Measurements from ENCODE around the gene RBM5. TPM values are rescaled to one million over a fixed set of nuclear protein-coding genes. Genes with fewer than 3 reads are reported as not detected.

The RBM5 gene
- total RNA-seq = 395 TPM
- 10 to 100 TPM; 29.6 to 44.3 (median 37.7) TPM for polyA plus RNA-seq

DNA sequence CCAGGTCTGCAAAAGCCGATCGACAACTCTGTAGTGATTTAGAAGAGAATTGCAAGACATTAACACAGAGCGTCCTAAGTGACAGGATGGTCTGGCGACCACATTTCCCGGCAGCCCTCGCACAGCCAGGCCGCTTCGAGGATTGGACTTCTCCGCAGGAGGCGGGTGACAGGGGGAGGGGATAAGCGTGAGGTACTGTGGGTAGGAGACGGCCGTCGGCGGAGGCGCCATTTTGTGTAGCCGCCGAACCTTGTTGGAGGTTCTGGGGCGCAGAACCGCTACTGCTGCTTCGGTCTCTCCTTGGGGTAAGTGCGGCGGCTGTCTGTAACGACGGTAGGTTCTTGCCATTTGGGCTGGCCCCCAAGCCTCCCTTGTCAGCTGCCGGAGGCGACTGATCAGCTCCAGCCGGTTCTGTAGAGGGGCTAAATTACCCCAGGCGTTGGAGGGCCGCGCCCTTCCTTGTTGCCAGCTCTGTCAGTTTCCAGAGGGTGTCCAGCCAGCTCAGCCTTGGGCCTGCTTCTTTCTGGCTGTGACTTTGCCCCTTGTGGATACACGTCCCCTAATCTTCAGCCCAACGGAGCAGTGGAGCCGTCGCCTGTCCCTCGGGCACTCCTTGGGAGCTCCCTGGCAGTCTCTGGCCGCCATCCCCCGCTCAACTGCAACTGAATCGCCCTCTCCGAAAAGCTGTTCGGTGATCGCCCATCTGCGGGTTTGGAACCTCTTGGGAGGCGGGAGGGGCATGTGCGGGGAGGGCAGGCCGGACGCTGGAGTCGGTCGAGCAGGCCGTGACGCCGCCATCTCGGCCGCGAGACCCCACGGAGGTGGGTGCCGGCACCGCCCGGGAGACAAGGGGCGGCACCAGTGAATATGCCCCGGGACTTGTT is at the start of gene RBM5:
RBM5 (plus strand) TSS at position 195 of the 884 bp plus-strand sequence. CDS start 1,516 bp downstream, outside the sequence.
- peak within 1 kb of the TSS; percentile 98 to 99 (median 99) for H3K27ac Mint-ChIP-seq
- H3K27ac ChIP-seq (ENCODE audit: insufficient read depth, low read length, poor library complexity, severe bottlenecking) = peak within 1 kb of the TSS; percentile 90
- no peaks in the 10 kb centered on the region for H3K9me3 ChIP-seq (ENCODE audit: control insufficient read depth in 2 of 2, low read length in 2 of 2)
- no peaks in the 10 kb centered on the region for H3K27me3 ChIP-seq (ENCODE audit: control insufficient read depth, insufficient read depth, low read length)
- peak within 1 kb of the TSS; percentile 94 to 97 (median 97) for H3K4me3 Mint-ChIP-seq
- H3K4me1 Mint-ChIP-seq = peaks cover 24 to 38% (median 32%) of the 10 kb centered on the region in 4 donors
- H3K9me3 Mint-ChIP-seq = no peaks in the 10 kb centered on the region
- peaks cover 23% of the 10 kb centered on the region for H3K36me3 Mint-ChIP-seq
- ATAC-seq (ENCODE audit: low read depth in 2 of 2) (peak; percentile 100), DNase-seq (peak; percentile 87 to 96 (median 91))
- H3K27me3 Mint-ChIP-seq = no peaks in the 10 kb centered on the region
- peaks cover 37% of the 10 kb centered on the region for H3K36me3 ChIP-seq (ENCODE audit: control insufficient read depth, insufficient read depth, low read length)
- peak within 1 kb of the TSS; percentile 93 for H3K4me3 ChIP-seq (ENCODE audit: low read depth, low read length)
- H3K4me1 ChIP-seq (ENCODE audit: control insufficient read depth, insufficient read depth, low read length, poor library complexity, severe bottlenecking) = peaks cover 31% of the 10 kb centered on the region

DNA sequence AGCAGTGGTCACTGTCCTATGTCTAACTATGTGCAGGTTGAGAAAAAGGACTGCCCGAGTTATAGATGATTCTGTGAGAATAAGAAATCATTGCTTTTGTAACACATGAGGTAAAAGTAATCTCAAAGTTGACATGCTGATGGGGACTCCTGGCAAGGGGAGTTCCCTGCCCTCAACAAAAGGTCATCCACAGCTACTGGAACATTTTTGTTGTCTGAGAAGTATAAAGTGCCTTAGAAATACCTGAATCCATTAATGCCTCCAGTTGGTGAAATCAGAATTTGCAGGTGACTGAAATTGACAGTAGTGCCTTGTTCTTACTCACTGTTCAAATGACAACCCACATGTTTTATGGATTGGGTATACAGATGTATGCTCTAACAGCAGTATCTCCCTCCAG is 43.7 kb upstream of the RBM5 start:
- H3K9me3 ChIP-seq (ENCODE audit: control insufficient read depth in 2 of 2, low read length in 2 of 2) = no peaks in the 10 kb centered on the region
- Mint-ChIP-seq H3K9me3 (no peaks in the 10 kb centered on the region), H3K4me3 (no peak overlapping the region), H3K27ac (no peak overlapping the region), H3K36me3 (peaks cover 11% of the 10 kb centered on the region), H3K4me1 (peaks cover 0 to 21% (median 15%) of the 10 kb centered on the region in 4 donors), H3K27me3 (peaks cover 4% of the 10 kb centered on the region)
- ATAC-seq (ENCODE audit: low read depth in 2 of 2) = no peak
- H3K36me3 ChIP-seq (ENCODE audit: control insufficient read depth, insufficient read depth, low read length) = peaks cover 22% of the 10 kb centered on the region
- no peak for DNase-seq
- H3K27me3 ChIP-seq (ENCODE audit: control insufficient read depth, insufficient read depth, low read length) = no peaks in the 10 kb centered on the region
- no peaks in the 10 kb centered on the region for H3K4me1 ChIP-seq (ENCODE audit: control insufficient read depth, insufficient read depth, low read length, poor library complexity, severe bottlenecking)
- no peak overlapping the region for H3K27ac ChIP-seq (ENCODE audit: insufficient read depth, low read length, poor library complexity, severe bottlenecking)
- H3K4me3 ChIP-seq (ENCODE audit: low read depth, low read length) = no peak overlapping the region

DNA sequence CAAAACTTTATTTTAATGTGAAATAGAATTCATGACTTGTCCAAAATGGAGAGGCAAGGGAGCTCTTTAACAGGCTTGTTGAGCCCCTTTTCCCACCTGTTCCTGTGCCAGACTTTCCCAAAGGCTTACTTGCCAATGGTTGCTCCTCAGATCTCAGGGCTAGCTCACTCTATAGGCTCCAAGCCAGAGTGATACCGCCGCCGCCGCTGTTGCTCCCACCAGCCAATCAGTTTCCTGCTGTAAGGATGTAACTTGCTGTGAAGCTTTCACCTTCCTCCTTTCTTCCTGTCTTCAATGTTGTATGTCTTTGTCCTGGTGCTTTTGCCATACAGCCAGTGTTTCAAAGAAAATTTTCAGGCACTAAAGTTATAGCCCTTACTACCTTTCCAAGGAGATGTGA is 41.3 kb upstream of the RBM5 start:
- Mint-ChIP-seq H3K27ac (no peak overlapping the region), H3K36me3 (peaks cover 15% of the 10 kb centered on the region), H3K9me3 (no peaks in the 10 kb centered on the region), H3K4me1 (peaks cover 0 to 11% (median 5%) of the 10 kb centered on the region in 4 donors), H3K4me3 (no peak overlapping the region), H3K27me3 (peaks cover 4% of the 10 kb centered on the region)
- Histone ChIP-seq H3K4me1 (ENCODE audit: control insufficient read depth, insufficient read depth, low read length, poor library complexity, severe bottlenecking) (no peaks in the 10 kb centered on the region), H3K9me3 (ENCODE audit: control insufficient read depth in 2 of 2, low read length in 2 of 2) (no peaks in the 10 kb centered on the region), H3K36me3 (ENCODE audit: control insufficient read depth, insufficient read depth, low read length) (peaks cover 35% of the 10 kb centered on the region), H3K27ac (ENCODE audit: insufficient read depth, low read length, poor library complexity, severe bottlenecking) (no peak overlapping the region), H3K27me3 (ENCODE audit: control insufficient read depth, insufficient read depth, low read length) (no peaks in the 10 kb centered on the region), H3K4me3 (ENCODE audit: low read depth, low read length) (no peak overlapping the region)
- ATAC-seq (ENCODE audit: low read depth in 2 of 2) = no peak
- no peak for DNase-seq

DNA sequence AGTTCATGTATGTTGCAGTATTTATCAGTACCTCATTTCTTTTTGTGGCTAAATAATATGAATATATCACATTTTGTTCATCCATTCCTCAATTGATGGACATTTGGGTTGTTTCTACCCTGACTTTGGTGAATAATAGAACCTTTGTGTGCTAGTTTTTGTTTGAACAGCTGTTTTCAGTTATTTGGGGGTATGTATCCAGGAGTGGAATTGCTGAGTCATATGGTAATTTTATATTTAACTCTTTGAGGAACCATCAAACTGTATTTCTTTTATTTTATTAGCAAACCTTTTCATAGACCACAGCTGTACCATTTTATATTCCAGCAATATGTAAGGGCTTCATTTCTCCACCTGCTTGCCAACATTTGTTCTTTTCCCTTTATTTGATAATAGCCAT is 38.4 kb upstream of the RBM5 start:
- H3K27me3 ChIP-seq (ENCODE audit: control insufficient read depth, insufficient read depth, low read length) = no peaks in the 10 kb centered on the region
- H3K36me3 ChIP-seq (ENCODE audit: control insufficient read depth, insufficient read depth, low read length) = peaks cover 57% of the 10 kb centered on the region
- peaks cover 3 to 11% (median 6%) of the 10 kb centered on the region in 4 donors for H3K4me1 Mint-ChIP-seq
- H3K9me3 Mint-ChIP-seq = no peaks in the 10 kb centered on the region
- no peak for DNase-seq
- no peak overlapping the region for H3K4me3 Mint-ChIP-seq
- no peak for ATAC-seq (ENCODE audit: low read depth in 2 of 2)
- no peaks in the 10 kb centered on the region for H3K9me3 ChIP-seq (ENCODE audit: control insufficient read depth in 2 of 2, low read length in 2 of 2)
- H3K36me3 Mint-ChIP-seq = peaks cover 24% of the 10 kb centered on the region
- no peak overlapping the region for H3K4me3 ChIP-seq (ENCODE audit: low read depth, low read length)
- no peak overlapping the region for H3K27ac ChIP-seq (ENCODE audit: insufficient read depth, low read length, poor library complexity, severe bottlenecking)
- no peak overlapping the region for H3K27ac Mint-ChIP-seq
- H3K4me1 ChIP-seq (ENCODE audit: control insufficient read depth, insufficient read depth, low read length, poor library complexity, severe bottlenecking) = no peaks in the 10 kb centered on the region
- H3K27me3 Mint-ChIP-seq = peaks cover 4% of the 10 kb centered on the region

DNA sequence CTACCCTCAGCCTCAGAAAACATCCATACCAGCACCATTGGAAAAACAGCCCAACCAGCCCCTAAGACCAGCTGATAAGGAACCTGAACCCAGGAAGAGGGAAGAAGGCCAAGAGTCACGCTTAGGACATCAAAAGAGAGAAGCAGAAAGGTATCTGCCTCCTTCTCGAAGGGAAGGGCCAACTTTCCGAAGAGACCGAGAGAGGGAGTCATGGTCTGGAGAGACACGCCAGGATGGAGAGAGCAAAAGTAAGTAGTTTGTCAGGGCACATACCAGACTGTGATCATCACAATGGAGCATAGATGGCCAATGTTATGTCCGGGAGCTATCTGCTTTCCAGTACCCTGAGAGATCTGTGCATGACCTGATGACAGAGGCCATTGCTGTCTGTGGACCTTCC is 31.0 kb upstream of the RBM5 start:
- Mint-ChIP-seq H3K4me1 (peaks cover 0 to 4% (median 0%) of the 10 kb centered on the region in 4 donors), H3K4me3 (no peak overlapping the region), H3K27ac (no peak overlapping the region), H3K27me3 (no peaks in the 10 kb centered on the region), H3K36me3 (peaks cover 56% of the 10 kb centered on the region), H3K9me3 (peaks cover 0 to 1% (median 0%) of the 10 kb centered on the region in 7 donors)
- H3K4me3 ChIP-seq (ENCODE audit: low read depth, low read length) = no peak overlapping the region
- no peaks in the 10 kb centered on the region for H3K27me3 ChIP-seq (ENCODE audit: control insufficient read depth, insufficient read depth, low read length)
- ATAC-seq (ENCODE audit: low read depth in 2 of 2) (no peak), DNase-seq (no peak)
- H3K27ac ChIP-seq (ENCODE audit: insufficient read depth, low read length, poor library complexity, severe bottlenecking) = no peak overlapping the region
- peaks cover 82% of the 10 kb centered on the region for H3K36me3 ChIP-seq (ENCODE audit: control insufficient read depth, insufficient read depth, low read length)
- no peaks in the 10 kb centered on the region for H3K9me3 ChIP-seq (ENCODE audit: control insufficient read depth in 2 of 2, low read length in 2 of 2)
- H3K4me1 ChIP-seq (ENCODE audit: control insufficient read depth, insufficient read depth, low read length, poor library complexity, severe bottlenecking) = no peaks in the 10 kb centered on the region

DNA sequence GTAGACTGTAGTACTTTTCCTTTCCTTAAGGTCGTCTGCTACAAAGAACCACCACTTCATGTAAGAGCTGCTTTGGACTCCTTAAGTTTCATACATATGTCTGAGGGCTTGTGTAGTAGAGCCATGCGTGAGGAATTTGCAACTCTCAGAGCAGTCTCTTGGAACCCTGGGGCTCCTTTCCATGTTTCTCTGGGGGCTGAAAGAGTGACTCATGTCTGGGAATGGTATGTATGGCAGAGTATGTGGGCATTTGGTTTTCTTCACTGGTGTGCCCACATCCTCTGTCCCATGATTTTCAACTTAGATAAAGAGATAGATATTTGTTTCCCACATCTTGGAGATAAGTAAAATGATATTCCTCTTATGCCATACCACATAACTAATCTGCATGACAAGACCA is 20.6 kb upstream of the RBM5 start:
- H3K4me1 ChIP-seq (ENCODE audit: control insufficient read depth, insufficient read depth, low read length, poor library complexity, severe bottlenecking) = no peaks in the 10 kb centered on the region
- no peak for DNase-seq
- H3K36me3 ChIP-seq (ENCODE audit: control insufficient read depth, insufficient read depth, low read length) = peaks cover 84% of the 10 kb centered on the region
- no peaks in the 10 kb centered on the region for H3K9me3 Mint-ChIP-seq
- H3K27ac Mint-ChIP-seq = peak overlapping the region in 1 of 3 donors; percentile 58
- no peaks in the 10 kb centered on the region for H3K9me3 ChIP-seq (ENCODE audit: control insufficient read depth in 2 of 2, low read length in 2 of 2)
- no peak overlapping the region for H3K4me3 Mint-ChIP-seq
- no peak for ATAC-seq (ENCODE audit: low read depth in 2 of 2)
- H3K4me1 Mint-ChIP-seq = peaks cover 0 to 3% (median 0%) of the 10 kb centered on the region in 4 donors
- no peak overlapping the region for H3K27ac ChIP-seq (ENCODE audit: insufficient read depth, low read length, poor library complexity, severe bottlenecking)
- H3K27me3 ChIP-seq (ENCODE audit: control insufficient read depth, insufficient read depth, low read length) = no peaks in the 10 kb centered on the region
- H3K4me3 ChIP-seq (ENCODE audit: low read depth, low read length) = no peak overlapping the region
- peaks cover 54% of the 10 kb centered on the region for H3K36me3 Mint-ChIP-seq
- H3K27me3 Mint-ChIP-seq = no peaks in the 10 kb centered on the region

DNA sequence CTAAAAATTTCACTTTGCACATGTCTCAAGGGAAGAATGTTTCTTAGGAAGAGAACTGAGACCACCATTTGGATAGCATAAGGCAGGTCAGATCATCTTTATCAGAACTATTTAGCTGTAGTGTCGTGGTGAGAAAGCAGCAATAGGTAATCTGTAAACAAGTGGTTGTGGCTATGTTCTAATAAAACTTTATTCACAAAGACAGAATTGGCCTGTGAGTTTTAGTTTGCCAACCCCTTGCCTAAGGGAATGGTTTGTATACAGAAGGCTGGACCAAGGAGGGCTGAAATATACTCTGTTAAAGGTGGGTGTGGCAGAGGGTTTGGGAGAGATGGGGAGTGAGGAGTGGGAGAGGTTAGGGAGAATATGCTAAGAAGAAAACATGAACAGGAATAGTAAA is 10.6 kb upstream of the RBM5 start:
- Histone ChIP-seq H3K9me3 (ENCODE audit: control insufficient read depth in 2 of 2, low read length in 2 of 2) (no peaks in the 10 kb centered on the region), H3K4me1 (ENCODE audit: control insufficient read depth, insufficient read depth, low read length, poor library complexity, severe bottlenecking) (peaks cover 10% of the 10 kb centered on the region), H3K4me3 (ENCODE audit: low read depth, low read length) (no peak overlapping the region), H3K36me3 (ENCODE audit: control insufficient read depth, insufficient read depth, low read length) (peaks cover 19% of the 10 kb centered on the region), H3K27ac (ENCODE audit: insufficient read depth, low read length, poor library complexity, severe bottlenecking) (peak overlapping the region; percentile 31), H3K27me3 (ENCODE audit: control insufficient read depth, insufficient read depth, low read length) (no peaks in the 10 kb centered on the region)
- H3K36me3 Mint-ChIP-seq = peaks cover 29% of the 10 kb centered on the region
- ATAC-seq (ENCODE audit: low read depth in 2 of 2) (no peak), DNase-seq (no peak)
- peaks cover 10 to 20% (median 13%) of the 10 kb centered on the region in 4 donors for H3K4me1 Mint-ChIP-seq
- H3K9me3 Mint-ChIP-seq = no peaks in the 10 kb centered on the region
- no peaks in the 10 kb centered on the region for H3K27me3 Mint-ChIP-seq
- peak overlapping the region; percentile 5 to 87 (median 78) for H3K27ac Mint-ChIP-seq
- H3K4me3 Mint-ChIP-seq = no peak overlapping the region
